Fibroblast of skin of left biceps (primary cell): ENCODE data around the gene APOBEC3G.

Experiments used
- DNase-seq, 2 experiments: peaks; one replicate each; pipeline ENCODE4 v3.0.0-alpha.2; 2013; ENCODE audit warnings: low read depth in 2 of 2

APOBEC3G gene

DNA sequence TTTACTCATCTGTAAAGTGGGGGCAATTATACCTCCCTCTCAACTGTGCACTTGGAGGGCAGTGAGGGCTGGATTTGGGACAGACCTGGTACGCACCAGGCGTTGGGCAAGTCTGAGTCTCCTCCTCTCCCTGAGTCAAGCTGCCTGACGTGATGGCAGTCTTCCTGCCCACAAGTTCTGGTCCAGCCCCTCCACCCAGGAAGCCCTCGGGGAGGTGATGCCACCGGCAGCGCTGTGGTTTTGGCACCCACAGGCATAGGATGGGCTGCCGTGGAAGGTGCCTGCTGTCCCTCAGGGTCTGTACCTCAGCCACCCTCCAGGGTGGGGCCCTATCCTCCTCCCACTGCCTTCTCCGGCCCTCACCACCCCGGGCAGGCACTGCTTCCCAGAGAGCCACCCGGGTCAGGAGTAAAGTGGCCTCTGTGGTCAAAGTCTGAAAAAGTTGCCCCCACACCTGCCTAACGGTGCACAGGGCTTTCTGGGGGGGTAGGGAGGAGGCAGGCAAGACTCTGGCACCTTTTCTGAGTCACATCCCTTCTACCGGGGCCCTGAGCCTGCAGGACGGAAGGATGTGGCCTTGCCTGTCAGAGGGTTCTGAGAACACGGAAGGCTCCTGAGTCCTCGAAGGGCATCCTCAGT is 13.5 kb downstream of the APOBEC3G start:
- no peak for DNase-seq

DNA sequence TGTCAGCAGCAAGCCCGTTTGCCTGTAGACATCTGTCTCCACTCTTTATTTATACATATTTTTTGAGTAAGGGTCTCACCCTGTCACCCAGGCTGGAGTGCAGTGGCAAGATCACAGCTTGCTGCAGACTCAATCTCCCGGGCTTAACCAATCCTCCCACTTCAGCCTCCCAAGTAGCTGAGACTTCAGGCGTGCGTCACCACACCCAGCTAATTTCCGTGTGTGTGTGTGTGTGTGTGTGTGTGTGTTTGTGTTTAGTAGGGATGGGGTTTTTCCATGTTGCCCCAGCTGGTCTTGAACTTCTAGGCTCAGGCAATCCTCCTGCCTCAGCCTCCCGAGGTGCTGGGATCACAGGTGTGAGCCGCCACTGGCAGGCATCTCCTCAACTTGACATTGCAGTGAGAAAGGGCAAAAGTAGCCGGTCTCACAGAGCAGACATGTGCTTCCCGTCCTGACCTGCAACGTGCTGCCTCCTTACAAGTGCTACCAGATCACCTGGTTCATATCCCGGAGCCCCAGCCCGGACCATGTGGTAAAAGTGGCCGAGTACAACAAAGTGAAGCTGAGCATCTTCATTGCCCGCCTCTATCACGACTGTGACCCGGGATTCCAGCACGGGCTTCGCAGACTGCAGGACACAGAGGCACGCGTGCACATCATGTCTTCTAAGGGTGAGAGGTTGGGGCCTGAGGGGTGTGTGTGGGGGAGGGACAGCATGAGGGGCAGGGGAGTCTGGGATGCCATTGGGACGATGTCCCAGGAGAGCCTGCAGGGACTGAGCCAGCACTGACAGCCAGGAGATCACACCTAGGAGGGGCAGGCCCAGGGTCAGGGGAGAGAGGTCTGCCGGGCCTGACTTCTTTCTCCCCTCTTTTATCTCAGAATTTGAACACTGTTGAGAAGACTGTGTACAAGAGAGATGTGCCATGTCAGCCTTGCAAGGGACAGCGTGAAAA is 14.3 kb downstream of the APOBEC3G start:
- DNase-seq, result no peak

DNA sequence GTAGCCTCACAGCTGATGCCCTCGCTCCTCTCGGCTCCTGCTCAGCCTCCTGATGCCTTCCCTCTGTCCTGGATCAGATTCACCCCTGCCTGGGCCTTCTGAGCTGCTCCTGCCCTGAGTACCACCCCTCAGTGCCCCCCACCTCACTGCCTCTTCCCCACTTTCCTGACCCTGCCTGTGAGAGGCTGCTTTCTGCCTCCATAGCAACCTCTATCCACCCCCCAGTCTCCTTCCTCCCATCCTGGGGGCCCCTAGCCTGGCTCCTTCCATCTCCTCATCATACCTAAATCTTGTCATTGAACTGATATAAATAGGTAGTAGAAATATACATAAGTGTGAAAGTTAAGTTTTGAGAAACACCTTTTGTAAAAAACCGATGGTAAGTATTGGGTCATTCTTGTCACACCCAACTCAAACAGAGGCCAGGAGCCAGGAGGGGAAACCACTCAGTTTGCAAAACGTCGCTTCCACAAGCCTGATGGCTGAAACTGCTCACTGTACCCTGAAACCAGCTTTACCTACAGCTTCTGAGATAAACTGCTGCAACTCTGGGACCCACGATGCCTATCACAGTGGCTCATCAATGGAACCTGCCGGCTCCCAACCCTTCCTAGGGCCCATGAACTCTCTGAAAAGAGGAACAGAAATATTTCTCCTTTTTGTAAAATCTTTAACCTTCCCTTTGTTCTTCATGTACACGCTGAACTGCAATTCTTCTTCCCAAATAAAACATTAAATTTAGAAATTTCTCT is 15.2 kb downstream of the APOBEC3G start:
- DNase-seq, result no peak

GRCh38 chr22:39094717-39095389 is 17.8 kb downstream of the APOBEC3G start:
- DNase-seq, result no peak

- DNase-seq, result no peak
These were observed 18.9 kb downstream of the APOBEC3G start for GRCh38 chr22:39095971-39096370.

DNA sequence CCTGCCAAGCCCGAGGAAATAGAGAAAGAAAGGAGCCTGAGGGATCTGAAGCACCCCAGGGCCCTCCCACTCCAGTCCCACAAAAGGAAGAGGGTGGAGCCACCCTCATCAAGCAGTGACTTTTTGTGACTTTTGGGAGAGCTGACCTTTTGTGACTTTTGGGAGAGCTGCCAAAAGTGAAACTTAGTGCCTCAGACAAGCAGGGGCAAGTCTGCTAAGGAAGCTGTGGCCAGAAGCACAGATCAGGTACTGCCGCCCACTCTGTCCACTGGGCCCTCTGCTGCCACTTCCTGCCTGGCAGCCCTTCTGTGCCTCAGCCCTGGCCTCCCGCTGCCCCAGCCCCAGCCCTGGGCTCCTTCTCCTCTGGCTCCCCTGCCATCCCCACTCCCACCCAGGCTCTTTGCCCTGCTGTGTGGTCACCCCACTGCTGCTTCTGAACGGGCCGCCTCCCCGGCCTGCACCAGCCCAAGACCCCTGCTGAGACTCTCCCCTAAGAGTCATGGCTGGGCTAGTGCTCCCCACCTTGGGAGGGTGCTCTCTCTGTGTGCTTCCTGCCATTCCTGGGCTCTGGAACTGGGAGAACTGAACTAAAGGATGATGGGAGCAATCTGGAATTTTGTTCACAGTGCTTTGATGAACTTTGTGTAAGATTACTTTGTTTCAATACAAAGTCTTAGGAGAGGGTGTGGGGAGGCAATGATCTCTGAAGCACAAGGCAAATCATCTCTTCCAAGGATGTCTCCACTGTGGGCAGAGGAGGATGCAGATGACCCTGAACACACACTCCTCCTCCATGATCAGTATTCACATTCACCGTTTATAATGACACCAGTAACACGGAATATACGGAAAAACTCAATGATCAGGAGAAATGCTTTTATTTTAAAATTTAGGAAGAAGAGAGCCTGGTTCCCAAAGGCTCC is 20.3 kb downstream of the APOBEC3G start, which contains the start of gene APOBEC3H:
Gene APOBEC3H (plus strand): TSS at position 147 of the 923 bp plus-strand sequence. CDS start 3,035 bp downstream, outside the sequence.
- no peak for DNase-seq

DNA sequence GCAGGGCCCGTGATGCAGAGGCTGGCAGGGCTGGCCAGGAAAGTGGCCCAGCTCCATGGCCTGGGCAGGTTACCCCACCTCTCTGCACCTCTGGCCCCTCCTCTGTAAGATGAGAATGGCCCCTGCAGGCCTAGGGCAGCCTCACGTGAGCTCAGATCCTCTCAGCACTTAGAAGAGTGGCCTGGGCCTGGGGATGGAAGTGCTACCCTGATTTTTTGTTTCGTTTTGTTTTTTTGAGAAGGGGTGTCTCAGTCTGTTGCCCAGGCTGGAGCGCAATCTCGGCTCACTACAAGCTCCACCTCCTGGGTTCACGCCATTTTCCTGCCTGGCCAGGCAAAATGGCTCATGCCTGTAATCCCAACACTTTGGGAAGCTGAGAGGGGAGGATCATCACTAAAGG is 21.0 kb downstream of the APOBEC3G start:
- DNase-seq, result no peak

GRCh38 chr22:39098576-39098975 is 21.5 kb downstream of the APOBEC3G start:
- no peak for DNase-seq

DNA sequence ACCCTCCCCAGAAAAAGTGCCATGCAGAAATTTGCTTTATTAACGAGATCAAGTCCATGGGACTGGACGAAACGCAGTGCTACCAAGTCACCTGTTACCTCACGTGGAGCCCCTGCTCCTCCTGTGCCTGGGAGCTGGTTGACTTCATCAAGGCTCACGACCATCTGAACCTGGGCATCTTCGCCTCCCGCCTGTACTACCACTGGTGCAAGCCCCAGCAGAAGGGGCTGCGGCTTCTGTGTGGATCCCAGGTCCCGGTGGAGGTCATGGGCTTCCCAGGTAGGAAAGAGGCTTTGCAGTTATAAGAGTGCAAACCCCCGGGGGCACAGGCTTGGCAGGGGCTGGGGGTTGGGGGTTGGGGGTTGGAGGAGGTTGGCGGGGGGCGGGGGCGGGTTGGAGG is 24.2 kb downstream of the APOBEC3G start:
- DNase-seq, result no peak

DNA sequence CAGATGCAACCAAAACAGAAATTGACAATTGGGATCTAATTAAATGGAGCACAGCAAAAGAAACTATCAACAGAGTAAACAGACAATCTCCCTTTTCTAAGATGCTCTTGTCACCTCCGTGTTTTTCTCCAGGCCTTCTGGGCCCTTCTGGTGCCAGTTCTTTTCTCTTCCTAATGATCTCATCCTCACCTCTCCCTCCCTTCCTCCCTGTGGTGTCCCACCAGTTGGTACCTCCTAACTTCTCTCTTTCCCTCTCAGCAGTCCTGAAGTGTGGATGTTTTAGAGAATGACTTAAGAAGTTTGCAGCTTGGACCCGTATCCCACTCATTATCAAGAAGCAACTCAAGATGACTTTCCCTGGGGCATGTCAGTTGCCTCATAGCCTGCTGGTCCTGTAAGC is 26.4 kb downstream of the APOBEC3G start:
- no peak for DNase-seq

- DNase-seq, result no peak
These were observed 29.3 kb downstream of the APOBEC3G start for GRCh38 chr22:39106326-39106725.

GRCh38 chr22:39108487-39108886 is 31.4 kb downstream of the APOBEC3G start:
- no peak for DNase-seq

DNA sequence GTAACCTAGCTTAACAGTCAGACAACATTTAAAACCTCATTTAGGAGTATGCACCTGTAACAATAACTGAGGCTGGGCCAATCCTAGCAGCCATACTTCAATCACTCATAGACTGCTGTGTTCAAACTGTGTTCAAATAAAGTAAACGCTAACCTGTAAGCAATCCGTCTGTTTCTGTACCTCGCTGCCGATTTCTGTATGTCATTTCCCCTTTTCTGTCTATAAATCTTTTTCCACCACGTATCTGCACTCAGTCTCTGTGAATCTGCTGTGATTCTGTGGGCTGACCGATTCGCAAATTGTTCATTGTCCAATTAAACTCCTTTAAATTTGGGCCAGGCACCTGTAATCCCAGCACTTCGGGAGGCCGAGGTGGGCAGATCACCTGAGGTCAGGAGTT is 32.3 kb downstream of the APOBEC3G start:
- no peak for DNase-seq

DNA sequence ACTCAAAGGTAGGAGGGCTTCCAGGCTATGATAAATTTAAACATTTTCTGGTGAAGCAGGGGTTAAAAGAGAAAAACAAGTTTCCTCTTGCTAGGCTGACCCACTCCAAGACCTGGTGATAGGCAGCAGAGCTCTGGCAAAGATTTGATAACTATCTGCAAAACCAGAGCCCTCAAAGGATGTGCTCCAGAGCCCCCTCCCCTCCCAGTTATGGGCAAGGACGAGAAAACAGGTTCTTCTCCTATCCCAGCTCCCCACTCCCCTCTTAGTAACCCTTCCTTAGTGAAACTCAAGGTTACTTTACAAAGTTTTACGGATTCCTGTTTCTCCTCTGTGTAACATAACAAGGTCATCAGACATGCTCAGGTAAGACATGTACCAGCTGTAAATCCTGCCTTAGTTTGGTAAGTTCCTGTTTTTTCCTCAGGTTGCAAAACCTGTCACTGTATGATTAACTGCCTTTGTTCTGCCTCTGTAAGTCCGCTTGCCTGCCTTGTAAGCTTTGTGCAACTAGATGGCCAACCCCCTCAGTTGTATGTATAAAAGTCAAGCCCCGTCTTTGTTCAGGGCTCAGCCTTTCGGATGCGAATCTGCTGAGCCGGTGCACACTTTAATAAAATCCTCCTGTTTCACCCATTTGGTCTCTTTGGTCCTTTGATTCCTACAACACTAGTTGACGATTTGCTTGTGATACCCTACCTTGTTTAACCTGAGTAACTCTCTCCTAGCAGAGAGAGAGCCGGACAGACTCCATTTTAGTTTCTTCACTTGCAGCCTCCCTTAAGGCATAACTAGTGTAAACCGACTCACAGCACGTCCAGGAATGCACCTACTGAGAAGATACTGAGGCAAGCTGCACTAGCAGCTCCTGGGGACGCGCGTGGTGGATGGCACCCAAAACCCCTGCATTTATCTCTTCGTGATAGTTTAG is 33.8 kb downstream of the APOBEC3G start:
- DNase-seq, result no peak

DNA sequence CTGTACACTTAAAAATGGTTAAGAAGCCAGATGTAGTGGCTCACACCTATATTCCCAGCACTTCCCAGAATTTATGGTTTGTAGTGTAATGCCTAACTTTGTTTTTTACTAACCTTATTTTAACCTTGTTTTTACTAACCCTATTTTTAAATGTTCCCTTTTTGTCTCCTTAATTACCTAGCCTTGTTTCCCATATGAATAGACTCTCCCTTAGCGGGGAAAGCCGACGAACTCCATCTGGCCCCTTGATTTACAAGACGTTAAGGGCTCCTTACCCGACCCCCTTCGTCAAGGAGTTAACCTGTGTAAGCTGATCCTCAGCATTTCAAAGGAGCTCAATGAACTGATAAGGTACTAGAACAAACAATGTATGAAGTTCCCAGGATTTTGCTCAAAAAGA is 37.0 kb downstream of the APOBEC3G start:
- no peak for DNase-seq

DNA sequence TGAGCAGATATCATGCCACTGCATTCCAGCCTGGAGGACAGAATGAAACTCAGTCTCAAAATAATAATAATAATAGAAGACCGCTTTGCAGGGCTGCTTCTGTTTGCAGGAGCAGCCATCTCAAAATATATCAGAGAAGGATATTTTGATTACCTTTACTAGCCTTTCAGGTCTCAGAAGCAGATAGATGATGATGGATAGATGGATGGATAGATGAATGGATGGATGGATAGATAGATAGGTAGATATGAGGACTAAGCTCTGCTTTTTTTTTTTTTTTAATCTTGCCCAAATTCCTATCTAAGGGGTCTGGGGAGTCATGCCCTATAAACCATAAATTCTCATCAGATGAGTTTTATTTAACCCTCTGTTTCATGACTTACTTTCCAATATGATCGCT is 38.5 kb downstream of the APOBEC3G start:
- DNase-seq, result no peak

GRCh38 chr22:39115977-39116621 is 39.0 kb downstream of the APOBEC3G start:
- no peak for DNase-seq

DNA sequence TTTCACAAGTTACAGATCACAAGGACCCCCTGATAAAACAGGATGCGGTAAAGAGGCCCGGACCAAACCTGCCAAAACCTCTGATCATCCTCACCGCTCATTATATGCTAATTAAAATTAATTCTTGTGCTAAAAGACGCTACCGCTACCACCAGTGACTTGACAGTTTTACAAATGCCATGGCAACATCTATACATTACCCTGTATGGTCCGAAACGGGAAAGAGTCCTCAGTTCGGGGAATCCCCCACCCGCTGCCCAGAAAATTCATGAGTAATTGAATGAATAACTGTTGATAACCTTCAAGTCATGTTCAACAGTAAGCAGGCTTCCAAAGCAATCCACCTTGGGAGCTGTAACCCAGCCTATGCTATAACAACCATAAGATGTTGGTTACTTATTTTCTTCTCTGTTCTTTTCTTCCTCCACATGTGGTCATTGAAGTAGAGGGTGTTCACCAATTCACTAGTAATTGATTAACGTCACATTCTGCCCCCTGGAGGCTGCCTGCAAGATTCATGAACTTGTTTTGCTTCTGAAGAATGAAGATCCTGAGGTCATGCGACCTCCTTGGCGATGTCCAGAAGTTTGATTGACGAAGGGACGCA is 40.6 kb downstream of the APOBEC3G start:
- DNase-seq, result peak in 1 of 2 experiments; percentile 7

GRCh38 chr22:39120983-39121382 is 43.9 kb downstream of the APOBEC3G start:
- DNase-seq, result no peak
